Calu3 (cell line): ENCODE data around the gene DCTN3. TPM values are rescaled to one million over a fixed set of nuclear protein-coding genes. Genes with fewer than 3 reads are reported as not detected.

Source experiments
- BruUV-seq: library from RNA; stranded (reverse); fragments of 400-500 nt; replicated peaks from 2 replicates; lab custom pipeline; 2021; lab: Mats Ljungman, UMichigan
- CTCF ChIA-PET: fragments of 300-600 bp; sonication (Branson Sonifier 250); formaldehyde crosslinking; loops from one replicate; lab custom pipeline; 2022; ENCODE audit warnings: antibody characterized with exemption; lab: Charles Lee
- DNase-seq: peaks from one replicate; pipeline ENCODE4 v3.0.0; 2022
- H3K27ac Mint-ChIP-seq: one replicate; pipeline ENCODE4 v1.8.0; 2022; ENCODE audit warnings: mixed read lengths; ENCODE audit not compliant: unreplicated experiment
- H3K27me3 Mint-ChIP-seq: one replicate; pipeline ENCODE4 v1.8.0; 2022; ENCODE audit warnings: mixed read lengths; ENCODE audit not compliant: unreplicated experiment
- H3K36me3 Mint-ChIP-seq: one replicate; pipeline ENCODE4 v1.8.0; 2022; ENCODE audit warnings: mild to moderate bottlenecking, moderate library complexity, mixed read lengths; ENCODE audit not compliant: insufficient read depth, unreplicated experiment
- H3K4me1 Mint-ChIP-seq: one replicate; pipeline ENCODE4 v1.8.0; 2022; ENCODE audit warnings: mild to moderate bottlenecking, low read depth, mixed read lengths; ENCODE audit not compliant: unreplicated experiment
- H3K4me3 Mint-ChIP-seq: one replicate; pipeline ENCODE4 v1.8.0; 2022; ENCODE audit warnings: mild to moderate bottlenecking, low read depth, moderate library complexity, mixed read lengths; ENCODE audit not compliant: unreplicated experiment
- H3K9me3 Mint-ChIP-seq: one replicate; pipeline ENCODE4 v1.8.0; 2022; ENCODE audit warnings: low read depth, mixed read lengths; ENCODE audit not compliant: unreplicated experiment
- intact Hi-C: fragments of 100-400 bp; cut with micrococcal nuclease; formaldehyde crosslinking; loops from one replicate; pipeline ENCODE4 v1.10.0; 2022; ENCODE audit not compliant: unreplicated experiment
- total RNA-seq: library from RNA; stranded (reverse); gene quantifications from 2 replicates; pipeline ENCODE4 v1.2.3, GENCODE V29; 2022
- TF ChIP-seq, protein P1 (sequence below): fragments of 200-600 bp; IDR thresholded peaks from one replicate; pipeline ENCODE4 v1.8.0; 2022; ENCODE audit warnings: antibody characterized with exemption; ENCODE audit not compliant: unreplicated experiment

DCTN3 gene
- total RNA-seq, 1 experiment from 2014 or later, result 51.8 TPM

DNA sequence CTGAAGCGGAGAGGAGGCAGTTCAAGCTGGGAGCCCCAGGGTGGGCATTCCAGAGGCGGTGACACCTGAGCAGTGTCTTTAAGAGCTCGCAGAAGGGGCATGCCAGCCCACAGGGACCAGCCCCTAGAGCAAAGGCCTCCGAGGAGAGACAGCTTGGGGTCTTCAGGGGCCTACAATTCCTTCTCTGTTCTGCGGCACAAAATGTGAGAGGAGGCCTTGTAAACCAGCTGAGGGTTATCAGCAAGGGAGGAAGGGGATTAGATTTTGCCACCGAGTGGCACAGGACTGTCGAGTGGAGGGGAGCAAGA, 17.8 kb upstream of the DCTN3 start:
- intact Hi-C loops, result no loop called here
- Mint-ChIP-seq H3K27ac (peak overlapping the region; percentile 56), H3K4me3 (peak overlapping the region; percentile 83), H3K36me3 (peaks cover 16% of the 10 kb centered on the region), H3K9me3 (no peaks in the 10 kb centered on the region), H3K4me1 (peaks cover 10% of the 10 kb centered on the region), H3K27me3 (no peaks in the 10 kb centered on the region)
- TSS peak; percentile 34 for BruUV-seq
- TF ChIP-seq, protein P1, sequence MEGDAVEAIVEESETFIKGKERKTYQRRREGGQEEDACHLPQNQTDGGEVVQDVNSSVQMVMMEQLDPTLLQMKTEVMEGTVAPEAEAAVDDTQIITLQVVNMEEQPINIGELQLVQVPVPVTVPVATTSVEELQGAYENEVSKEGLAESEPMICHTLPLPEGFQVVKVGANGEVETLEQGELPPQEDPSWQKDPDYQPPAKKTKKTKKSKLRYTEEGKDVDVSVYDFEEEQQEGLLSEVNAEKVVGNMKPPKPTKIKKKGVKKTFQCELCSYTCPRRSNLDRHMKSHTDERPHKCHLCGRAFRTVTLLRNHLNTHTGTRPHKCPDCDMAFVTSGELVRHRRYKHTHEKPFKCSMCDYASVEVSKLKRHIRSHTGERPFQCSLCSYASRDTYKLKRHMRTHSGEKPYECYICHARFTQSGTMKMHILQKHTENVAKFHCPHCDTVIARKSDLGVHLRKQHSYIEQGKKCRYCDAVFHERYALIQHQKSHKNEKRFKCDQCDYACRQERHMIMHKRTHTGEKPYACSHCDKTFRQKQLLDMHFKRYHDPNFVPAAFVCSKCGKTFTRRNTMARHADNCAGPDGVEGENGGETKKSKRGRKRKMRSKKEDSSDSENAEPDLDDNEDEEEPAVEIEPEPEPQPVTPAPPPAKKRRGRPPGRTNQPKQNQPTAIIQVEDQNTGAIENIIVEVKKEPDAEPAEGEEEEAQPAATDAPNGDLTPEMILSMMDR, result no peak
- DNase-seq, result no peak
- CTCF ChIA-PET, result no interaction called here

DNA sequence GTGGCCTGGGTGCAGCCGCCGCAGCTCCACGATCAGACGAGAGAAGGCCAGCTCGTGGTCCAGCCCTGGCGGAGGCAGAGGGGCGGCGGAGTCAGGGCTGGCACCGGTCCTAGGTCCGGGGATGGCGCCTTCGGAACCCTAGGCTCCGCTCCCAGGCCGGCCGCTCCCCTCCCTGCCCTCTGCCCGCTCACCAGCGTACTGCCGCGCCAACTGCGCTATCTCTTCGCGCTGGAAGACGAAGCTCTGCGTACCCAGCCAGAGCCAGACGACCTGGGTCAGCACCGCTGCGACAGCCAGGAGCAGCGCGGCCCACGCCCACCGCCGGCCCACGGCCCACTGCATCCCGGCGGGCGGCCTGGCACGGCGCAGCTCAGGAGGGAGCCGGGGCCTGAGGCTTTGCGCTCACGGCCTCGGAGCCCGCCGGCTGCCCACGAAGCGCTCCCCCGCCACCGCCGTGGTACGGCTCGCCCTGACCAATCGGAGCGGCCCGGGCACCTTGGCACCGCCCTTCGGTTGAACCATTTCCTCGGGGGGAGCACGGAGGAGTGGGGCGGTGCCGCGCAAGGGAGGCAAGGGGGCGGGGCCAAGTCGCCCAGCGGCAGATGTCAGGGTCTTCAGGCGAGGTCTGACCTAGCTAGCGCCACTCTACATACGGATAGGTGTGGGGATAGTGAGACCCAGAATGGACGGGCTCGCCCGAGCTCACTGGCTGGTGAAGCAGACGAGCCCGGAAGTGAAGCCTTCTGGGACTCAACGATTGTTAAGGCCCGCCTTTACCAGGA, 17.3 kb upstream of the DCTN3 start, which contains the start of gene SIGMAR1:
SIGMAR1 (minus strand) TSS at position 432 of the 782 bp plus-strand sequence; CDS start at position 342, 90 bp downstream.
- Mint-ChIP-seq H3K4me3 (peak within 1 kb of the TSS; percentile 83), H3K36me3 (peaks cover 16% of the 10 kb centered on the region), H3K27ac (peak within 1 kb of the TSS; percentile 56), H3K27me3 (no peaks in the 10 kb centered on the region), H3K9me3 (no peaks in the 10 kb centered on the region), H3K4me1 (peaks cover 10% of the 10 kb centered on the region)
- DNase-seq, result peak; percentile 91
- CTCF ChIA-PET, result interaction anchor here (0.6 to 1.3 kb wide), 3 partner anchors 9 to 257 kb away, joined by 3 to 5 read pairs (median 3); partner anchors contain the start of gene GALT
- no TSS peak for BruUV-seq
- intact Hi-C loops, result no loop called here
- TF ChIP-seq, protein P1, result no peak

DNA sequence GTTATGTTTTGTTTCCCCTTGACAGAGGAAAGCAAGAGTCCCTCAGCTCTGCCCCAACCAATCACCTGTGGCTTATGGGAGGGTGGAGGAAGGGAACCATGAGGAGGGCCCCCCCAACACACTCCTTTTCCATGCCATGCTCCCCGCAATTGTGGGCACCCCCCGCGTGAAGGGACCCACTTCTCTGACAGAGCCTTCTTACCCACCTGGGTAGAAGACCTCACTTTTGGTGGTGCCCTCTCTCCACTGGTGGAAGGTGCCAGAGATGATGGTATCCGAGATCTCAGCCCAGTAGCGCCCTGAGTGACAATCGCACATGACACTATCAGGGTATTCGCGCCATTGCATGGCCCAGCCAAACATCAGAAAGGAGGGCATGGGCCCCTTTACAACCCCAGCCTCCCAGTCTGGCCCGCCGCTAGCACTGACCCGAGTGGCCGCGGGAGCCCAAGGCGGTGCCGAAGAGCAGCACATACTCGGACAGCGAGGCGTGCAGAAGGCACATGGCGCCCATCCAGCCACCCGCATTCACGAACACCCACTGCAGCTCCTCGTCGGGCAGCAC, 16.6 kb upstream of the DCTN3 start:
- no peak for DNase-seq
- H3K9me3 Mint-ChIP-seq, result no peaks in the 10 kb centered on the region
- intact Hi-C loops, result no loop called here
- CTCF ChIA-PET, result interaction anchor here (0.6 to 1.3 kb wide), 3 partner anchors 10 to 256 kb away, joined by 3 to 5 read pairs (median 3); partner anchors contain the start of gene GALT
- no peaks in the 10 kb centered on the region for H3K27me3 Mint-ChIP-seq
- BruUV-seq, result no TSS peak
- peak overlapping the region; percentile 83 for H3K4me3 Mint-ChIP-seq
- H3K4me1 Mint-ChIP-seq, result peaks cover 10% of the 10 kb centered on the region
- H3K27ac Mint-ChIP-seq, result no peak overlapping the region
- TF ChIP-seq, protein P1, result no peak
- H3K36me3 Mint-ChIP-seq, result peaks cover 16% of the 10 kb centered on the region

DNA sequence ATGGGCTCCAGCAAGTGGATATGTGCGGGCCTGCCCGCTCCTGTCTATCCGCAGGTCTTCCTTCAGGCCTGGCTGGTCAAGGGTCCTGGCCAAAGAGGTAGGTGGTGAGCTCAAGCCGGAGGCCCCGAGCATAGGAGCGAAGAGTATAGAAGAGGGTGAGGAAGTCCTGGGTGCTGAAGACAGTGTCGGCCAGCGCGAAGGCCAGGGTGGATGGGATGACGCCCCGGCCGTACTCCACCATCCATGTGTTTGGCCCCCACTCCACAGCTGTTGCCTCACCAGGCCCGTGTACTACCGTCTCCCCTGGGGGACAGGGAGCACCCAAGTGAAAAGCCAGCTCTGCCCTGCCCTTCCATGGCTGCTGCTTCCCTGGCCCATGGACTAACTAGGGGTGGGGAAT, 15.3 kb upstream of the DCTN3 start:
- no peak for DNase-seq
- CTCF ChIA-PET, result no interaction called here
- H3K4me1 Mint-ChIP-seq, result peaks cover 10% of the 10 kb centered on the region
- H3K27ac Mint-ChIP-seq, result no peak overlapping the region
- peaks cover 16% of the 10 kb centered on the region for H3K36me3 Mint-ChIP-seq
- intact Hi-C loops, result no loop called here
- no peaks in the 10 kb centered on the region for H3K9me3 Mint-ChIP-seq
- no TSS peak for BruUV-seq
- TF ChIP-seq, protein P1, result no peak
- H3K4me3 Mint-ChIP-seq, result peak overlapping the region; percentile 83
- H3K27me3 Mint-ChIP-seq, result peaks cover 6% of the 10 kb centered on the region
